K562 (cell line): ENCODE results near the gene LIX1L. TPM values are rescaled to one million over a fixed set of nuclear protein-coding genes. Genes with fewer than 3 reads are reported as not detected.
A peak's percentile ranks its signal among the peaks of the same experiment; 100 is the strongest.
"Not testable (repeated sequence)": the region's sequence is repeated elsewhere in the genome, so short reads cannot be mapped to it uniquely, and the experiment has no call there.

ENCODE experiments used
- CBFB ChIP-seq: sonication (generic); formaldehyde crosslinking; IDR thresholded peaks from 2 replicates; pipeline ENCODE4 v1.4.0; 2020; ENCODE audit warnings: mild to moderate bottlenecking, missing genetic modification reagents
- EP300 ChIP-seq: IDR thresholded peaks from 2 replicates; pipeline ENCODE4 v1.6.1; 2012; ENCODE audit warnings: low read length, improper control_type of control experiment
- ERF ChIP-seq: fragments of 450-650 bp; formaldehyde crosslinking; IDR thresholded peaks from 2 replicates; pipeline ENCODE4 v1.4.0; 2020; ENCODE audit warnings: mild to moderate bottlenecking, mixed read lengths
- ETV5 ChIP-seq: sonication (generic); formaldehyde crosslinking; IDR thresholded peaks from 2 replicates; pipeline ENCODE4 v1.4.0; 2020; ENCODE audit warnings: low read depth, mild to moderate bottlenecking, missing genetic modification reagents
- FOXM1 ChIP-seq, 2 experiments: fragments of 450-650 bp in 1 of 2; sonication (generic) in 1 of 2; formaldehyde crosslinking in 1 of 2; IDR thresholded peaks; 2 replicates each; pipeline versions ENCODE4 v1.6.1 to v1.9.0; 2017 to 2022; ENCODE audit warnings: low read depth in 2 of 2, mild to moderate bottlenecking in 2 of 2, missing genetic modification reagents in 1 of 2, moderate library complexity in 1 of 2
- HDAC1 ChIP-seq, 2 experiments: fragments of 450-650 bp; IDR thresholded peaks; 2 replicates each; pipeline ENCODE4 v1.6.1; 2016 to 2017; ENCODE audit warnings: inconsistent platforms in 1 of 2, mild to moderate bottlenecking in 1 of 2, moderate library complexity in 1 of 2
- KLF16 ChIP-seq: IDR thresholded peaks from 2 replicates; pipeline ENCODE4 v1.6.1; 2016; ENCODE audit warnings: antibody characterized with exemption
- LEF1 ChIP-seq: fragments of 450-650 bp; IDR thresholded peaks from 2 replicates; pipeline ENCODE4 v1.6.1; 2016; ENCODE audit warnings: mild to moderate bottlenecking
- MEF2D ChIP-seq: conservative IDR thresholded peaks from 2 replicates; pipeline ENCODE4 v1.6.1; 2016; ENCODE audit warnings: low read depth, missing genetic modification characterization, missing compliant biosample characterization
- NBN ChIP-seq: fragments of 450-650 bp; IDR thresholded peaks from 2 replicates; pipeline ENCODE4 v1.6.1; 2016; ENCODE audit warnings: low read depth, mild to moderate bottlenecking
- NRF1 ChIP-seq, 2 experiments: fragments of 450-650 bp; IDR thresholded peaks in 1 of 2; conservative IDR thresholded peaks in 1 of 2; 2 replicates each; pipeline ENCODE4 v1.6.1; 2014; ENCODE audit warnings: mild to moderate bottlenecking in 2 of 2
- PRDM10 ChIP-seq: fragments of 450-650 bp; IDR thresholded peaks from 2 replicates; pipeline ENCODE4 v1.6.1; 2018; ENCODE audit not compliant: partially characterized antibody
- RCOR1 ChIP-seq, 2 experiments: IDR thresholded peaks; 2 replicates each; pipeline ENCODE4 v1.6.1; 2012; ENCODE audit warnings: low read depth in 2 of 2, low read length in 2 of 2, borderline replicate concordance in 1 of 2, improper control_type of control experiment in 1 of 2
- SMARCE1 ChIP-seq: fragments of 450-650 bp; IDR thresholded peaks from 2 replicates; pipeline ENCODE4 v1.7.1; 2016; ENCODE audit warnings: mild to moderate bottlenecking
- STAT5A ChIP-seq: IDR thresholded peaks from 2 replicates; pipeline ENCODE4 v1.6.1; 2012; ENCODE audit warnings: low read length, inconsistent platforms, borderline replicate concordance
- ZFX ChIP-seq: sonication (generic); formaldehyde crosslinking; IDR thresholded peaks from 2 replicates; pipeline ENCODE4 v1.8.0; 2022; ENCODE audit warnings: mild to moderate bottlenecking, missing genetic modification reagents, moderate library complexity
- ZNF175 ChIP-seq: fragments of 200-800 bp; sonication (Bioruptor generic); IDR thresholded peaks from 2 replicates; pipeline ENCODE4 v1.6.1; 2016; ENCODE audit warnings: low read depth, mild to moderate bottlenecking, missing genetic modification characterization, missing compliant biosample characterization
- polyA plus RNA-seq, 8 experiments: library from polyadenylated mRNA; depleted of rRNA in 4 of 8; stranded (reverse) in 5 of 8; unstranded in 3 of 8; fragments of >200 nt; fragmentation: Nextera tagmentation in 2 of 8; fragmentation: Illumina TruSeq in 1 of 8; extraction: Ambion mirVana in 2 of 8; extraction: Trizol in 1 of 8; gene quantifications; 2 replicates each; pipeline versions ENCODE4 v1.2.1 to v1.2.3, GENCODE V29; 2011 to 2014; ENCODE audit warnings: inconsistent platforms in 1 of 8, missing spikeins in 1 of 8
- total RNA-seq, 7 experiments: library from RNA; depleted of rRNA in 6 of 7; stranded (reverse); fragments of >200 nt in 6 of 7; fragmentation: Illumina TruSeq in 2 of 7; extraction: Trizol in 2 of 7; gene quantifications; 2 replicates each; pipeline versions ENCODE4 v1.2.1 to v1.2.3, GENCODE V29; 2011 to 2021; ENCODE audit warnings: low replicate concordance in 1 of 7
- TF ChIP-seq, protein P1 (sequence below), 2 experiments: IDR thresholded peaks in 1 of 2; conservative IDR thresholded peaks in 1 of 2; 2 replicates each; pipeline ENCODE4 v1.6.1; 2016; ENCODE audit warnings: low read depth in 2 of 2, mild to moderate bottlenecking in 1 of 2, missing compliant biosample characterization in 1 of 2, missing genetic modification characterization in 1 of 2, moderate library complexity in 1 of 2
- TF ChIP-seq, protein P2 (sequence below): sonication (generic); formaldehyde crosslinking; IDR thresholded peaks from 2 replicates; pipeline ENCODE4 v1.8.0; 2022; ENCODE audit warnings: mild to moderate bottlenecking, missing genetic modification reagents, borderline replicate concordance

The LIX1L gene
- total and polyA plus RNA-seq, 9 of the 15 experiments (the other 6 are each of a cell fraction or from before 2014, with no cell fraction given), result 4.6 to 26.5 (median 12.5) TPM

DNA sequence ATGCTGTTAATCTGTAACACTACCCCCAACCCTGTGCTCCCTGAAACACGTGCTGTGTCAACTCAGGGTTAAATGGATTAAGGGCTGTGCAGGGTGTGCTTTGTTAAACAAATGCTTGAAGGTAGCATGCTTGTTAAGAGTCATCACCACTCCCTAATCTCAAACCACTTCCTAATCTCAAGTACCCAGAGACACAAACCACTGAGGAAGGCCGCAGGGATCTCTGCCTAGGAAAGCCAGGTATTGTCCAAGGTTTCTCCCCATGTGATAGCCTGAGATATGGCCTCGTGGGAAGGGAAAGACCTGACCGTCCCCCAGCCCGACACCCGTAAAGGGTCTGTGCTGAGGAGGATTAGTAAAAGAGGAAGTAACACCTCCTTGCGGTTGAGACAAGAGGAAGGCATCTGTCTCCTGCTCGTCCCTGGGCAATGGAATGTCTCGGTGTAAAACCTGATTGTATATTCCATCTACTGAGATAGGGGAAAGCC is 25.3 kb downstream of the LIX1L start (continued):
- TF ChIP-seq ERF (CRISPR knock-in tag) (peak; percentile 42; the same call in 1 of the 2 replicates), RCOR1 (IDR thresholded peaks at IDR 0.05; ENCODE audit: borderline replicate concordance in 1 of 2, low read depth in 2 of 2, low read length in 2 of 2) (peak; percentile 62 to 92; a peak in 3 of 4 replicates), LEF1 (peak; percentile 77), ZFX (CRISPR knock-in tag) (peak; percentile 58; the same call in 1 of the 2 replicates), NBN (peak; percentile 78; the same call in 1 of the 2 replicates), EP300 (peak; percentile 74), MEF2D (tag) (peak; percentile 70), CBFB (CRISPR knock-in tag) (peak; percentile 82), KLF16 (peak; percentile 93), SMARCE1 (peak; percentile 97), STAT5A (peak; percentile 68; the same call in 1 of the 2 replicates), HDAC1 (IDR thresholded peaks at IDR 0.05) (peak in 1 of 2 experiments; percentile 96; a peak in 2 of 4 replicates), NRF1 (conservative IDR thresholded peaks at IDR 0.05 in 1 of 2, IDR thresholded peaks at IDR 0.05 in 1 of 2) (peak; percentile 8 to 37; a peak in 1 of 4 replicates), ZNF175 (CRISPR knock-in tag) (peak; percentile 76), PRDM10 (peak; percentile 36), FOXM1 (IDR thresholded peaks at IDR 0.05; ENCODE audit: low read depth) (peak; percentile 83), ETV5 (CRISPR knock-in tag) (peak; percentile 73)
- TF ChIP-seq, protein P1, sequence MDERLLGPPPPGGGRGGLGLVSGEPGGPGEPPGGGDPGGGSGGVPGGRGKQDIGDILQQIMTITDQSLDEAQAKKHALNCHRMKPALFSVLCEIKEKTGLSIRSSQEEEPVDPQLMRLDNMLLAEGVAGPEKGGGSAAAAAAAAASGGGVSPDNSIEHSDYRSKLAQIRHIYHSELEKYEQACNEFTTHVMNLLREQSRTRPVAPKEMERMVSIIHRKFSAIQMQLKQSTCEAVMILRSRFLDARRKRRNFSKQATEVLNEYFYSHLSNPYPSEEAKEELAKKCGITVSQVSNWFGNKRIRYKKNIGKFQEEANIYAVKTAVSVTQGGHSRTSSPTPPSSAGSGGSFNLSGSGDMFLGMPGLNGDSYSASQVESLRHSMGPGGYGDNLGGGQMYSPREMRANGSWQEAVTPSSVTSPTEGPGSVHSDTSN (CRISPR knock-in tag; IDR thresholded peaks at IDR 0.05; ENCODE audit: low read depth), result not testable (repeated sequence)
- TF ChIP-seq, protein P1 (tag; conservative IDR thresholded peaks at IDR 0.05; ENCODE audit: low read depth), result peak; percentile 56
- TF ChIP-seq, protein P2, sequence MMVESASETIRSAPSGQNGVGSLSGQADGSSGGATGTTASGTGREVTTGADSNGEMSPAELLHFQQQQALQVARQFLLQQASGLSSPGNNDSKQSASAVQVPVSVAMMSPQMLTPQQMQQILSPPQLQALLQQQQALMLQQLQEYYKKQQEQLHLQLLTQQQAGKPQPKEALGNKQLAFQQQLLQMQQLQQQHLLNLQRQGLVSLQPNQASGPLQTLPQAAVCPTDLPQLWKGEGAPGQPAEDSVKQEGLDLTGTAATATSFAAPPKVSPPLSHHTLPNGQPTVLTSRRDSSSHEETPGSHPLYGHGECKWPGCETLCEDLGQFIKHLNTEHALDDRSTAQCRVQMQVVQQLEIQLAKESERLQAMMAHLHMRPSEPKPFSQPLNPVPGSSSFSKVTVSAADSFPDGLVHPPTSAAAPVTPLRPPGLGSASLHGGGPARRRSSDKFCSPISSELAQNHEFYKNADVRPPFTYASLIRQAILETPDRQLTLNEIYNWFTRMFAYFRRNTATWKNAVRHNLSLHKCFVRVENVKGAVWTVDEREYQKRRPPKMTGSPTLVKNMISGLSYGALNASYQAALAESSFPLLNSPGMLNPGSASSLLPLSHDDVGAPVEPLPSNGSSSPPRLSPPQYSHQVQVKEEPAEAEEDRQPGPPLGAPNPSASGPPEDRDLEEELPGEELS, result 0 out of 2 replicates have a peak, but pooled peaks have one; percentile 27
- TF ChIP-seq FOXM1 (CRISPR knock-in tag; IDR thresholded peaks at IDR 0.05; ENCODE audit: low read depth), result not testable (repeated sequence)
